ENCODE measurements around the gene AFAP1. TPM values are rescaled to one million over a fixed set of nuclear protein-coding genes. Genes with fewer than 3 reads are reported as not detected.

AFAP1 gene
- polyA plus RNA-seq, 3 donors: not detected

- intact Hi-C loops (cut with micrococcal nuclease): no loop called here
- peaks cover 24 to 39% (median 28%) of the 10 kb centered on the region in 3 donors for H3K27me3 Mint-ChIP-seq (ENCODE audit: low read depth in 3 of 3)
- no peak overlapping the region for H3K4me3 Mint-ChIP-seq
- H3K27ac ChIP-seq (ENCODE audit: low read depth in 1 of 2, low read length in 2 of 2): no peak overlapping the region
- no peaks in the 10 kb centered on the region for H4K20me1 ChIP-seq (ENCODE audit: insufficient read depth, low read length)
- H3K4me1 ChIP-seq (ENCODE audit: control insufficient read depth in 1 of 2, insufficient read depth in 2 of 2, low read length in 2 of 2): no peaks in the 10 kb centered on the region
- H3K27ac Mint-ChIP-seq: no peak overlapping the region
- peaks cover 0 to 6% of the 10 kb centered on the region in 2 donors for H3K27me3 ChIP-seq (ENCODE audit: control insufficient read depth in 2 of 2, insufficient read depth in 2 of 2, low read length in 2 of 2)
- no peak overlapping the region for H3K4me2 ChIP-seq (replicated peaks; ENCODE audit: extremely low read depth, low read length, poor library complexity, severe bottlenecking)
- TF ChIP-seq CTCF (IDR thresholded peaks at IDR 0.05): no peak
- no peak for DNase-seq
- no peak overlapping the region for H3K4me3 ChIP-seq (replicated peaks in 1 of 3; ENCODE audit: low read depth in 2 of 3, low read length in 3 of 3)
- H3K9ac ChIP-seq (ENCODE audit: insufficient read depth, low read length, poor library complexity, severe bottlenecking): no peak overlapping the region
- no peak overlapping the region for H2AFZ ChIP-seq (ENCODE audit: insufficient read depth, low read depth, low read length, poor library complexity, severe bottlenecking)
- peaks cover 6% of the 10 kb centered on the region for H3K4me1 Mint-ChIP-seq
- WGBS (ENCODE audit: insufficient coverage): 55% methylated on average over 8 of the region's 11 CpGs
- H3K36me3 ChIP-seq (replicated peaks in 1 of 2; ENCODE audit: control insufficient read depth in 1 of 2, insufficient read depth in 2 of 2, low read length in 2 of 2): no peaks in the 10 kb centered on the region
- peaks cover 0 to 15% of the 10 kb centered on the region in 2 donors for H3K9me3 ChIP-seq (replicated peaks in 1 of 2; ENCODE audit: control insufficient read depth in 1 of 2, insufficient read depth in 1 of 2, low read length in 2 of 2)
- H3K9me3 Mint-ChIP-seq: peaks cover 2 to 20% (median 11%) of the 10 kb centered on the region in 7 donors
- H3K36me3 Mint-ChIP-seq: no peaks in the 10 kb centered on the region
- no peaks in the 10 kb centered on the region for H3K79me2 ChIP-seq (ENCODE audit: insufficient read depth, low read length)
These were observed 17.4 kb upstream of the AFAP1 start for GRCh38 chr4:7956934-7957656.

GRCh38 chr4:7956270-7956808 lies 16.7 kb upstream of the AFAP1 start:
- peaks cover 2 to 26% (median 13%) of the 10 kb centered on the region in 7 donors for H3K9me3 Mint-ChIP-seq
- no peak overlapping the region for H2AFZ ChIP-seq (ENCODE audit: insufficient read depth, low read depth, low read length, poor library complexity, severe bottlenecking)
- no peaks in the 10 kb centered on the region for H3K36me3 Mint-ChIP-seq
- H3K4me1 ChIP-seq (ENCODE audit: control insufficient read depth in 1 of 2, insufficient read depth in 2 of 2, low read length in 2 of 2): no peaks in the 10 kb centered on the region
- intact Hi-C loops (cut with micrococcal nuclease): no loop called here
- TF ChIP-seq CTCF (IDR thresholded peaks at IDR 0.05): no peak
- H3K4me3 Mint-ChIP-seq: no peak overlapping the region
- H3K27me3 Mint-ChIP-seq (ENCODE audit: low read depth in 3 of 3): peaks cover 26 to 34% (median 28%) of the 10 kb centered on the region in 3 donors
- no peak for DNase-seq
- H3K4me2 ChIP-seq (replicated peaks; ENCODE audit: extremely low read depth, low read length, poor library complexity, severe bottlenecking): no peak overlapping the region
- no peak overlapping the region for H3K27ac ChIP-seq (ENCODE audit: low read depth in 1 of 2, low read length in 2 of 2)
- no peaks in the 10 kb centered on the region for H3K36me3 ChIP-seq (replicated peaks in 1 of 2; ENCODE audit: control insufficient read depth in 1 of 2, insufficient read depth in 2 of 2, low read length in 2 of 2)
- H3K4me3 ChIP-seq (replicated peaks in 1 of 3; ENCODE audit: low read depth in 2 of 3, low read length in 3 of 3): no peak overlapping the region
- 74% methylated on average over 3 of the region's 8 CpGs for WGBS (ENCODE audit: insufficient coverage)
- H3K4me1 Mint-ChIP-seq: peaks cover 6% of the 10 kb centered on the region
- H3K9me3 ChIP-seq (replicated peaks in 1 of 2; ENCODE audit: control insufficient read depth in 1 of 2, insufficient read depth in 1 of 2, low read length in 2 of 2): peaks cover 0 to 17% of the 10 kb centered on the region in 2 donors
- peaks cover 0 to 6% of the 10 kb centered on the region in 2 donors for H3K27me3 ChIP-seq (ENCODE audit: control insufficient read depth in 2 of 2, insufficient read depth in 2 of 2, low read length in 2 of 2)
- H3K27ac Mint-ChIP-seq: no peak overlapping the region
- no peaks in the 10 kb centered on the region for H4K20me1 ChIP-seq (ENCODE audit: insufficient read depth, low read length)
- H3K79me2 ChIP-seq (ENCODE audit: insufficient read depth, low read length): no peaks in the 10 kb centered on the region
- no peak overlapping the region for H3K9ac ChIP-seq (ENCODE audit: insufficient read depth, low read length, poor library complexity, severe bottlenecking)
